Thyroid gland (tissue), 4 donors: ENCODE measurements around the gene GLT1D1.

Source experiments
- POLR2A ChIP-seq, 2 donors: fragments of 450-650 bp; IDR thresholded peaks; one replicate each; pipeline ENCODE4 v1.6.1; 2017; ENCODE audit warnings: antibody characterized with exemption in 2 of 2, mild to moderate bottlenecking in 2 of 2, moderate library complexity in 1 of 2
- TF ChIP-seq, protein P1 (sequence below), 6 experiments: fragments of 200-600 bp in 3 of 6; fragments of 450-650 bp in 3 of 6; sonication (generic) in 3 of 6; IDR thresholded peaks; one replicate each; pipeline ENCODE4 v1.5.1; 2016 to 2019; ENCODE audit warnings: antibody characterized with exemption in 6 of 6, mild to moderate bottlenecking in 2 of 6, inconsistent platforms in 1 of 6, moderate library complexity in 1 of 6

DNA sequence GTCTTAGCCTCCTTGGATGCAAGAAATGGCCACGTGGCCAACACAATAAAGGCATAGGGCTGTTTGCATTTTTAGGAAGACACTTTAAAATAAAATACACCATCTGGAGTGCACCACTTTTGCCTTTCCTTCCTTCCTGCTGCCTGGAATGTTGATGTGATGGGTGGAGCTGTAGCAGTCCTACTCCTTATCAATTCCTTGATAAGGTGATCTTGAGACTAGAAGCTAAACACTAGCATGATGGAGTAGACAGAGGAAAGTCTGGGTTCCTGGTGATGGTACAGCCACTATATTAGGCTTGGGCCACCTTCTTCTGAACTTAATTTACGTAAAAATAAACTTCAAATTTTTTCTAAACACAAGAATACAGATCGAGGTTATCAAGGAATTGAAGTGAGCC, 2.9 kb upstream of the GLT1D1 start:
- TF ChIP-seq POLR2A (IDR thresholded peaks at IDR 0.05), result no peak
- TF ChIP-seq, protein P1, sequence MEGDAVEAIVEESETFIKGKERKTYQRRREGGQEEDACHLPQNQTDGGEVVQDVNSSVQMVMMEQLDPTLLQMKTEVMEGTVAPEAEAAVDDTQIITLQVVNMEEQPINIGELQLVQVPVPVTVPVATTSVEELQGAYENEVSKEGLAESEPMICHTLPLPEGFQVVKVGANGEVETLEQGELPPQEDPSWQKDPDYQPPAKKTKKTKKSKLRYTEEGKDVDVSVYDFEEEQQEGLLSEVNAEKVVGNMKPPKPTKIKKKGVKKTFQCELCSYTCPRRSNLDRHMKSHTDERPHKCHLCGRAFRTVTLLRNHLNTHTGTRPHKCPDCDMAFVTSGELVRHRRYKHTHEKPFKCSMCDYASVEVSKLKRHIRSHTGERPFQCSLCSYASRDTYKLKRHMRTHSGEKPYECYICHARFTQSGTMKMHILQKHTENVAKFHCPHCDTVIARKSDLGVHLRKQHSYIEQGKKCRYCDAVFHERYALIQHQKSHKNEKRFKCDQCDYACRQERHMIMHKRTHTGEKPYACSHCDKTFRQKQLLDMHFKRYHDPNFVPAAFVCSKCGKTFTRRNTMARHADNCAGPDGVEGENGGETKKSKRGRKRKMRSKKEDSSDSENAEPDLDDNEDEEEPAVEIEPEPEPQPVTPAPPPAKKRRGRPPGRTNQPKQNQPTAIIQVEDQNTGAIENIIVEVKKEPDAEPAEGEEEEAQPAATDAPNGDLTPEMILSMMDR (IDR thresholded peaks at IDR 0.05), result no peak
